ENCODE measurements around the gene UBE2O.

DNA sequence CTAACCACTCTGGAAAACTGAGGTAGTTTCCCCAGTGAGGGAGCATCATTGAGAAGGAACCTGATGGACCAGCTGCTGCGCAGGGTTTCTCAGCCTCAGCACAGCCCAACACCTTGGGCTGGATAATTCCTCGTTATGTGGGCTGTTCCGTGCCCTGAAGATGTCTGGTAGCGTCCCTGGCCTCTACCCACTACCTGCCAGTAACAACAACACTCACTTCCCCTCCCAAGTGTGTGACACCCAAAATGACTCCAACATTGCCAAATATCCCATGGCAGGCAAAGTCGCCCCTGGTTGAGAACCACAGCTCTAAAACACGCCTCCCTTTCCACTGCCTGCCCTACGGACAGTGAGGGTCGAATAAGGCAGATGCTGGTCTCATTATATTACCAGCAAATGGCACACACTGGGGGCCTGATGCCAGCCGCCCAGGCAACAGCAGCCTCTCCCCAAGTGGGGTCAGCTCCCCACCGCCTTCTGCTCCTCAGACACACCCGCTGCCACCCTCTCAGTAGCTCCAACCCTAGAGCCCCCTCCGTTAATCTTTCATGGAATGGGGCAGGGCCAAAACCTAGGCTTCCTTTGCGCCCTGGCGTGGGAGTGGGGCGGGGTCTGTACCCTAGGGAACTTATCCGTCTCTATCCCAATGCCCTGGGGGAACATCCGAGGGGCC is 47.3 kb upstream of the UBE2O start:
- TF ChIP-seq, protein P1, sequence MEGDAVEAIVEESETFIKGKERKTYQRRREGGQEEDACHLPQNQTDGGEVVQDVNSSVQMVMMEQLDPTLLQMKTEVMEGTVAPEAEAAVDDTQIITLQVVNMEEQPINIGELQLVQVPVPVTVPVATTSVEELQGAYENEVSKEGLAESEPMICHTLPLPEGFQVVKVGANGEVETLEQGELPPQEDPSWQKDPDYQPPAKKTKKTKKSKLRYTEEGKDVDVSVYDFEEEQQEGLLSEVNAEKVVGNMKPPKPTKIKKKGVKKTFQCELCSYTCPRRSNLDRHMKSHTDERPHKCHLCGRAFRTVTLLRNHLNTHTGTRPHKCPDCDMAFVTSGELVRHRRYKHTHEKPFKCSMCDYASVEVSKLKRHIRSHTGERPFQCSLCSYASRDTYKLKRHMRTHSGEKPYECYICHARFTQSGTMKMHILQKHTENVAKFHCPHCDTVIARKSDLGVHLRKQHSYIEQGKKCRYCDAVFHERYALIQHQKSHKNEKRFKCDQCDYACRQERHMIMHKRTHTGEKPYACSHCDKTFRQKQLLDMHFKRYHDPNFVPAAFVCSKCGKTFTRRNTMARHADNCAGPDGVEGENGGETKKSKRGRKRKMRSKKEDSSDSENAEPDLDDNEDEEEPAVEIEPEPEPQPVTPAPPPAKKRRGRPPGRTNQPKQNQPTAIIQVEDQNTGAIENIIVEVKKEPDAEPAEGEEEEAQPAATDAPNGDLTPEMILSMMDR (conservative IDR thresholded peaks at IDR 0.05; ENCODE audit: low read length): no peak
- no peak for TF ChIP-seq EZH2phosphoT487 (IDR thresholded peaks at IDR 0.05; ENCODE audit: borderline replicate concordance, low read depth, low read length)
